GM19468 (cell line): ENCODE results near the gene RAET1E.
"Not testable (repeated sequence)": the region's sequence is repeated elsewhere in the genome, so short reads cannot be mapped to it uniquely, and the experiment has no call there.

Source experiments
- ATAC-seq: cut with Tn5 transposase; IDR thresholded peaks from one replicate; pipeline ENCODE4 v1.9.1; 2021; ENCODE audit warnings: mild to moderate bottlenecking, moderate library complexity, moderate number of reproducible peaks; ENCODE audit not compliant: unreplicated experiment; ENCODE audit errors: extremely low read depth

RAET1E gene

GRCh38 chr6:149931501-149931900 lies 33.6 kb upstream of the RAET1E start:
- ATAC-seq = no peak

- ATAC-seq = no peak
Measured at GRCh38 chr6:149929422-149929821, 31.5 kb upstream of the RAET1E start.

- ATAC-seq = not testable (repeated sequence)
Measured at GRCh38 chr6:149927025-149927424, 29.1 kb upstream of the RAET1E start.

GRCh38 chr6:149925974-149926777 lies 28.3 kb upstream of the RAET1E start:
- ATAC-seq = no peak

- no peak for ATAC-seq
Measured at GRCh38 chr6:149925253-149925973, 27.5 kb upstream of the RAET1E start.

- no peak for ATAC-seq
Measured at GRCh38 chr6:149924933-149925252, 27.0 kb upstream of the RAET1E start.

- no peak for ATAC-seq
Measured at GRCh38 chr6:149924206-149924932, 26.5 kb upstream of the RAET1E start.

GRCh38 chr6:149923327-149923986 lies 25.5 kb upstream of the RAET1E start:
- ATAC-seq = no peak

GRCh38 chr6:149922642-149923326 lies 24.9 kb upstream of the RAET1E start, which contains the start of gene RAET1G:
Gene RAET1G (minus strand): TSS chr6:149923121. CDS start chr6:149923010, 111 bp downstream.
- no peak for ATAC-seq

GRCh38 chr6:149922091-149922490 lies 24.2 kb upstream of the RAET1E start:
- not testable (repeated sequence) for ATAC-seq

- no peak for ATAC-seq
Measured at GRCh38 chr6:149921361-149921760, 23.4 kb upstream of the RAET1E start.

- no peak for ATAC-seq
Measured at GRCh38 chr6:149919834-149920225, 21.9 kb upstream of the RAET1E start.

- not testable (repeated sequence) for ATAC-seq
Measured at GRCh38 chr6:149919126-149919833, 21.4 kb upstream of the RAET1E start.

- ATAC-seq = no peak
Measured at GRCh38 chr6:149918151-149918905, 20.4 kb upstream of the RAET1E start.

GRCh38 chr6:149917679-149918078 lies 19.8 kb upstream of the RAET1E start:
- no peak for ATAC-seq

GRCh38 chr6:149915970-149916865 lies 18.3 kb upstream of the RAET1E start:
- no peak for ATAC-seq

GRCh38 chr6:149913540-149914240 lies 15.8 kb upstream of the RAET1E start:
- ATAC-seq = no peak
